Fibroblast of mammary gland (primary cell): ENCODE measurements around the gene CRYZ.
A peak's percentile ranks its signal among the peaks of the same experiment; 100 is the strongest.

ENCODE experiments used
- DNase-seq: peaks from one replicate; pipeline ENCODE4 v3.0.0-alpha.2; 2010; ENCODE audit warnings: low read depth
- H3K4me3 ChIP-seq: 2 replicates; pipeline ENCODE4 v1.5.1; 2011; ENCODE audit warnings: low read depth, mild to moderate bottlenecking, low read length, moderate library complexity; ENCODE audit not compliant: control insufficient read depth
- TF ChIP-seq, protein P1 (sequence below): conservative IDR thresholded peaks from 2 replicates; pipeline ENCODE4 v1.5.1; 2011; ENCODE audit warnings: low read depth, low read length, inconsistent platforms; ENCODE audit not compliant: control insufficient read depth, insufficient read depth

Gene CRYZ

DNA sequence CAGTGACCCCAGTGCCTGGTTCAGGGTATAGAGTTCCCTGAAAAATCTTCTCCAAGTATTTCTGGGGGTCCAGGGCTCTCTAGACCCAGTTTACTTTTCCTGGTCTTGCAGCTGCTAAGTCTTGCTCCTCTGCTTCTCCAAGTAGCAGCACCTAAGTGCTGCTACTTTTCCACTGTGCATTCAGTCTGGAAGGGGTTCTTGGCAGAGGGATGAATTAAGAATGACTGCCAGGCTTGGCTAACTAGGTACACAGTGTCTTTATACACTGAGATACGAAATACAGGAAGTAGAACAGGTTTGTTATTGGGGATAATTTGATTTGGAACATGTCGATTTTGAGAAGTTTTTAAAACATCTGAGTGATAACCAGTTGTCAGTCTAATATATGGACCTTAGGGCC is 35.0 kb downstream of the CRYZ start:
- H3K4me3 ChIP-seq: no peak overlapping the region
- TF ChIP-seq, protein P1, sequence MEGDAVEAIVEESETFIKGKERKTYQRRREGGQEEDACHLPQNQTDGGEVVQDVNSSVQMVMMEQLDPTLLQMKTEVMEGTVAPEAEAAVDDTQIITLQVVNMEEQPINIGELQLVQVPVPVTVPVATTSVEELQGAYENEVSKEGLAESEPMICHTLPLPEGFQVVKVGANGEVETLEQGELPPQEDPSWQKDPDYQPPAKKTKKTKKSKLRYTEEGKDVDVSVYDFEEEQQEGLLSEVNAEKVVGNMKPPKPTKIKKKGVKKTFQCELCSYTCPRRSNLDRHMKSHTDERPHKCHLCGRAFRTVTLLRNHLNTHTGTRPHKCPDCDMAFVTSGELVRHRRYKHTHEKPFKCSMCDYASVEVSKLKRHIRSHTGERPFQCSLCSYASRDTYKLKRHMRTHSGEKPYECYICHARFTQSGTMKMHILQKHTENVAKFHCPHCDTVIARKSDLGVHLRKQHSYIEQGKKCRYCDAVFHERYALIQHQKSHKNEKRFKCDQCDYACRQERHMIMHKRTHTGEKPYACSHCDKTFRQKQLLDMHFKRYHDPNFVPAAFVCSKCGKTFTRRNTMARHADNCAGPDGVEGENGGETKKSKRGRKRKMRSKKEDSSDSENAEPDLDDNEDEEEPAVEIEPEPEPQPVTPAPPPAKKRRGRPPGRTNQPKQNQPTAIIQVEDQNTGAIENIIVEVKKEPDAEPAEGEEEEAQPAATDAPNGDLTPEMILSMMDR: no peak
- no peak for DNase-seq

DNA sequence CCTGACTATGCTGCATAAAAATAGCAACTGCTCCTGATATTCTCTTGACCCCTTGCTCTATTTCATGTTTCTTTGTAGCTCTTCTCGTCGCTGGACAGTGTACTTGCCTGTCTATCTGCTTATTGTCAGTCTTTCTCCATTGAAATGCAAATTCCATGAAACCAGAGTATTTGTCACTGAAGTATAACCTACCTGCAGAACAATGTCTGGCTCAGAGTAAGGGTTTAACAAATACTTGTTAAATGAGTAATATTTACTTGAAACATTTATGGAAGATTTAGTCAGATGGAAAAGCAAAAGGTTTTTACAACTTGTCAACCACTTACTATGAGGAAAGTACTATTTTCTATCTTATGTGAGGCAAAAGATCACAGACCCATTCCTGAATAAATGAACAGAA is 39.4 kb downstream of the CRYZ start:
- H3K4me3 ChIP-seq: no peak overlapping the region
- TF ChIP-seq, protein P1: no peak
- peak; percentile 74 for DNase-seq

DNA sequence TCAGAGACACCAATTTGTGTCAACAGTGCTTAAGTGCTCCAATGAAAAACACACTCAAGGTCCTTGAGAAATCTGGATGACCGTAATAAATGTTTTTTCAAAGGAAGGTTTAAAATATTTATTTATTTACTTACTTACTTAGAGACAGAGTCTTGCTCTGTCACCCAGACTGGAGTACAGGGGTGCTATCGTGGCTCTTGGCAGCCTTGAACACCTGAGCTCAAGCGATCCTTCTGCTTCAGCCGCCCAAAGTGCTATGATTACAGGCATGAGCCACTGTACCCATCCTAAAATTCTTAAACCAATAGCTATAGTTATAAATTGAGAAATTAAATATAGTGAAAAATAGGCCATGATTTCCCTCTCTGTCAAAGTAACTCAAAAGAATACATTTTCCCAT is 41.9 kb downstream of the CRYZ start:
- TF ChIP-seq, protein P1: no peak
- no peak for DNase-seq
- no peak overlapping the region for H3K4me3 ChIP-seq

DNA sequence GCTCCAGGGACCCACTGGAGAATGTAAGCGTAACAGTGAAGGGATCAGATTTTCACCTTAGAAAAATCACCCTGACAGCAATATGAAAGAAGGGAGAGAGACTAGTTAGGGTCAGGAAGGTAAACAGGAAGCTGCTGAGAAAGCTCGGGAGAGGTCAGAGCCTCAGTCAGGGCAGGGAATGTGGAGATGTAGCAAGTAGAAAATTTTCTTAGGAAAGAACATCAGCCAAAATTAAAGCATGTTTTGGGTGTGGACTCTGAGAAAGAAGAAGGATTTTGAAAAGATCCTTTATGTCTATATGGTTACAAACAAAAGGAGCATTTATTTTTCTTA is 42.5 kb downstream of the CRYZ start:
- no peak overlapping the region for H3K4me3 ChIP-seq
- TF ChIP-seq, protein P1: no peak
- no peak for DNase-seq

- DNase-seq: peak; percentile 67
- TF ChIP-seq, protein P1: peak; percentile 90
- no peak overlapping the region for H3K4me3 ChIP-seq
Measured at GRCh38 chr1:74689621-74690363, 43.1 kb downstream of the CRYZ start.

GRCh38 chr1:74686928-74687327 is 45.9 kb downstream of the CRYZ start:
- H3K4me3 ChIP-seq: no peak overlapping the region
- no peak for DNase-seq
- TF ChIP-seq, protein P1: no peak

- no peak overlapping the region for H3K4me3 ChIP-seq
- TF ChIP-seq, protein P1: no peak
Measured at GRCh38 chr1:74684301-74684700, 48.5 kb downstream of the CRYZ start.

More at GRCh38 chr1:74684301-74684700, 48.5 kb downstream of the CRYZ start:
- DNase-seq: no peak
